Peyer's patch (tissue), 4 donors: ENCODE results near the gene DDX21.

Source experiments
- POLR2A ChIP-seq, 2 donors: fragments of 450-650 bp; IDR thresholded peaks; one replicate each; pipeline ENCODE4 v1.5.1; 2017; ENCODE audit warnings: antibody characterized with exemption in 2 of 2, mild to moderate bottlenecking in 2 of 2, moderate library complexity in 2 of 2
- TF ChIP-seq, protein P1 (sequence below), 6 experiments: fragments of 450-650 bp in 4 of 6; fragments of 200-600 bp in 2 of 6; sonication (generic) in 1 of 6; IDR thresholded peaks; one replicate each; pipeline ENCODE4 v1.5.1; 2017 to 2019; ENCODE audit warnings: antibody characterized with exemption in 6 of 6, mild to moderate bottlenecking in 3 of 6, moderate library complexity in 1 of 6

DNA sequence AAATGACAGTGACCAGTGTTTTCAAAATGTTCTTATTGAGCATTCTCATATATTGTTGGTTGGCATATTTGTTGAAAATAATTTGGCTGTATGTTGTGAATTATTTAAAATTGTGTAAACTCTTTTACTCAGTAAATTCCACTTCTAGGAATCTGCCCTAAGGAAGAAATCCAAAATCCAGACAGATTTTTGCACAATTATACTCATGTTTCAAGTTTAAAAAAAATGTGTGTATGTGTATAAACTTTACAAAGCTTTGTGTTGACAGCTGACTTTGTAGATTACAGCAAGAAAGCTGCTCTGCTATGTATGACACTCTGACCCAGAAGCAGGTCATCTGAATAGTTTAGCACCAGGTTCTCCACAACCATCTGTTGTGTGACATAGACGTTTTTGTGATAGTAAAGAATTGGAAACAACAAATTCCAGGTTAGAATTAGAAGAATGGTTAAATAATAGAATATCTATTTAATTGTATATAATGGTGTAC lies 54.2 kb downstream of the DDX21 start:
- TF ChIP-seq, protein P1, sequence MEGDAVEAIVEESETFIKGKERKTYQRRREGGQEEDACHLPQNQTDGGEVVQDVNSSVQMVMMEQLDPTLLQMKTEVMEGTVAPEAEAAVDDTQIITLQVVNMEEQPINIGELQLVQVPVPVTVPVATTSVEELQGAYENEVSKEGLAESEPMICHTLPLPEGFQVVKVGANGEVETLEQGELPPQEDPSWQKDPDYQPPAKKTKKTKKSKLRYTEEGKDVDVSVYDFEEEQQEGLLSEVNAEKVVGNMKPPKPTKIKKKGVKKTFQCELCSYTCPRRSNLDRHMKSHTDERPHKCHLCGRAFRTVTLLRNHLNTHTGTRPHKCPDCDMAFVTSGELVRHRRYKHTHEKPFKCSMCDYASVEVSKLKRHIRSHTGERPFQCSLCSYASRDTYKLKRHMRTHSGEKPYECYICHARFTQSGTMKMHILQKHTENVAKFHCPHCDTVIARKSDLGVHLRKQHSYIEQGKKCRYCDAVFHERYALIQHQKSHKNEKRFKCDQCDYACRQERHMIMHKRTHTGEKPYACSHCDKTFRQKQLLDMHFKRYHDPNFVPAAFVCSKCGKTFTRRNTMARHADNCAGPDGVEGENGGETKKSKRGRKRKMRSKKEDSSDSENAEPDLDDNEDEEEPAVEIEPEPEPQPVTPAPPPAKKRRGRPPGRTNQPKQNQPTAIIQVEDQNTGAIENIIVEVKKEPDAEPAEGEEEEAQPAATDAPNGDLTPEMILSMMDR (IDR thresholded peaks at IDR 0.05), result no peak
- no peak for TF ChIP-seq POLR2A (IDR thresholded peaks at IDR 0.05)
